Measurements from ENCODE around the gene VASH1. TPM values are rescaled to one million over a fixed set of nuclear protein-coding genes. Genes with fewer than 3 reads are reported as not detected.

Gene VASH1
- total and polyA plus RNA-seq, 2 of the 13 experiments (the other 11 are each of a cell fraction or from before 2014, with no cell fraction given), result 0.11 to 0.24 TPM

DNA sequence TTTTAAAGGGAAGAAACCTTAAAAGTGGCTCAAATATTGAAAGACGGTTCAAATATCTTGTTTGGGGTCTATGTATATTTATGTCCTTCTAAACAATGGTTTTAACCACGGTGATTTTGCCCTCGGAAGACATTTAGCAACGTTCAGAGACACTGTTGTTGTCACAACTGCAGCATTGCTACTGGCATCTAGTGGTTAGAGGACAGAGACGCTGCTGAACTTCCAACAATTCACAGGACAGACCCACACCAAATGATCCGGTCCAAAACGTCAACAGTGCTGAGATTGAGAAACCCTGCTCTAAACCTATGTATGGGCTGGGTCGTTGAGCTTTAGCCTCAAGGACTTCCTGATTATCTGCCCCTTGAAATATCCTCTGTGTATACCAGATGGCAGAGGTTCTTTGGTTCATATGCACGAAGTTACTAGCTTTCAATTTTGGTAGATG, 49.7 kb downstream of the VASH1 start (continued):
- peak; percentile 28; the same call in 1 of the 2 replicates for TF ChIP-seq GATAD2A (CRISPR knock-in tag; IDR thresholded peaks at IDR 0.05)
- TF ChIP-seq NR2F6 (IDR thresholded peaks at IDR 0.05), result no peak
- TF ChIP-seq NR2F6 (CRISPR knock-in tag; IDR thresholded peaks at IDR 0.05), result no peak
- TF ChIP-seq ZNF431 (CRISPR knock-in tag; IDR thresholded peaks at IDR 0.05; ENCODE audit: borderline replicate concordance, low read depth), result no peak
- no peak for TF ChIP-seq RAD21 (CRISPR knock-in tag; IDR thresholded peaks at IDR 0.05)
- no peak for TF ChIP-seq ZNF724P (CRISPR knock-in tag; IDR thresholded peaks at IDR 0.05; ENCODE audit: borderline replicate concordance)
- TF ChIP-seq, protein P1, sequence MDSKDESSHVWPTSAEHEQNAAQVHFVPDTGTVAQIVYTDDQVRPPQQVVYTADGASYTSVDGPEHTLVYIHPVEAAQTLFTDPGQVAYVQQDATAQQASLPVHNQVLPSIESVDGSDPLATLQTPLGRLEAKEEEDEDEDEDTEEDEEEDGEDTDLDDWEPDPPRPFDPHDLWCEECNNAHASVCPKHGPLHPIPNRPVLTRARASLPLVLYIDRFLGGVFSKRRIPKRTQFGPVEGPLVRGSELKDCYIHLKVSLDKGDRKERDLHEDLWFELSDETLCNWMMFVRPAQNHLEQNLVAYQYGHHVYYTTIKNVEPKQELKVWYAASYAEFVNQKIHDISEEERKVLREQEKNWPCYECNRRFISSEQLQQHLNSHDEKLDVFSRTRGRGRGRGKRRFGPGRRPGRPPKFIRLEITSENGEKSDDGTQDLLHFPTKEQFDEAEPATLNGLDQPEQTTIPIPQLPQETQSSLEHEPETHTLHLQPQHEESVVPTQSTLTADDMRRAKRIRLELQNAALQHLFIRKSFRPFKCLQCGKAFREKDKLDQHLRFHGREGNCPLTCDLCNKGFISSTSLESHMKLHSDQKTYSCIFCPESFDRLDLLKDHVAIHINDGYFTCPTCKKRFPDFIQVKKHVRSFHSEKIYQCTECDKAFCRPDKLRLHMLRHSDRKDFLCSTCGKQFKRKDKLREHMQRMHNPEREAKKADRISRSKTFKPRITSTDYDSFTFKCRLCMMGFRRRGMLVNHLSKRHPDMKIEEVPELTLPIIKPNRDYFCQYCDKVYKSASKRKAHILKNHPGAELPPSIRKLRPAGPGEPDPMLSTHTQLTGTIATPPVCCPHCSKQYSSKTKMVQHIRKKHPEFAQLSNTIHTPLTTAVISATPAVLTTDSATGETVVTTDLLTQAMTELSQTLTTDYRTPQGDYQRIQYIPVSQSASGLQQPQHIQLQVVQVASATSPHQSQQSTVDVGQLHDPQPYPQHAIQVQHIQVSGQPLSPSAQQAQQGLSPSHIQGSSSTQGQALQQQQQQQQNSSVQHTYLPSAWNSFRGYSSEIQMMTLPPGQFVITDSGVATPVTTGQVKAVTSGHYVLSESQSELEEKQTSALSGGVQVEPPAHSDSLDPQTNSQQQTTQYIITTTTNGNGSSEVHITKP (CRISPR knock-in tag; IDR thresholded peaks at IDR 0.05; ENCODE audit: low read depth), result peak; percentile 58; the same call in 1 of the 2 replicates
- TF ChIP-seq TGIF2 (CRISPR knock-in tag; IDR thresholded peaks at IDR 0.05), result no peak
- no peak for TF ChIP-seq SNAPC4 (CRISPR knock-in tag; IDR thresholded peaks at IDR 0.05)
- no peak for TF ChIP-seq ZNF446 (CRISPR knock-in tag; IDR thresholded peaks at IDR 0.05)
- no peak for TF ChIP-seq ZFP36L2 (CRISPR knock-in tag; IDR thresholded peaks at IDR 0.05)
- 0 out of 2 replicates have a peak, but pooled peaks have one; percentile 37 for TF ChIP-seq FOXJ3 (CRISPR knock-in tag; IDR thresholded peaks at IDR 0.05; ENCODE audit: borderline replicate concordance)
- TF ChIP-seq ZNF761 (CRISPR knock-in tag; conservative IDR thresholded peaks at IDR 0.05), result no peak
- TF ChIP-seq SOX6 (IDR thresholded peaks at IDR 0.05), result no peak
- peak; percentile 37; the same call in 1 of the 2 replicates for TF ChIP-seq SOX6 (CRISPR knock-in tag; IDR thresholded peaks at IDR 0.05)
- TF ChIP-seq, protein P2, sequence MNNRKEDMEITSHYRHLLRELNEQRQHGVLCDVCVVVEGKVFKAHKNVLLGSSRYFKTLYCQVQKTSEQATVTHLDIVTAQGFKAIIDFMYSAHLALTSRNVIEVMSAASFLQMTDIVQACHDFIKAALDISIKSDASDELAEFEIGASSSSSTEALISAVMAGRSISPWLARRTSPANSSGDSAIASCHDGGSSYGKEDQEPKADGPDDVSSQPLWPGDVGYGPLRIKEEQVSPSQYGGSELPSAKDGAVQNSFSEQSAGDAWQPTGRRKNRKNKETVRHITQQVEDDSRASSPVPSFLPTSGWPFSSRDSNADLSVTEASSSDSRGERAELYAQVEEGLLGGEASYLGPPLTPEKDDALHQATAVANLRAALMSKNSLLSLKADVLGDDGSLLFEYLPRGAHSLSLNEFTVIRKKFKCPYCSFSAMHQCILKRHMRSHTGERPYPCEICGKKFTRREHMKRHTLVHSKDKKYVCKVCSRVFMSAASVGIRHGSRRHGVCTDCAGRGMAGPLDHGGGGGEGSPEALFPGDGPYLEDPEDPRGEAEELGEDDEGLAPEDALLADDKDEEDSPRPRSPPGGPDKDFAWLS (CRISPR knock-in tag; IDR thresholded peaks at IDR 0.05; ENCODE audit: borderline replicate concordance), result no peak
- TF ChIP-seq KLF16 (CRISPR knock-in tag; IDR thresholded peaks at IDR 0.05), result no peak
- no peak for TF ChIP-seq WIZ (CRISPR knock-in tag; IDR thresholded peaks at IDR 0.05)
- no peak for TF ChIP-seq ZBTB2 (CRISPR knock-in tag; IDR thresholded peaks at IDR 0.05; ENCODE audit: low read depth)
- peak; percentile 33; the same call in 1 of the 2 replicates for TF ChIP-seq ZMYM3 (CRISPR knock-in tag; IDR thresholded peaks at IDR 0.05)
